CD4-positive, alpha-beta T cell treated with Interleukin-2 at 100 ng/mL for 4 hours (primary cell): Measurements from ENCODE around the gene IGF2BP2.
"Not testable (repeated sequence)": the region's sequence is repeated elsewhere in the genome, so short reads cannot be mapped to it uniquely, and the experiment has no call there.

Experiments
- DNase-seq: peaks from one replicate; pipeline ENCODE4 v3.0.0-alpha.2; 2020; ENCODE audit warnings: low spot score

Gene IGF2BP2

DNA sequence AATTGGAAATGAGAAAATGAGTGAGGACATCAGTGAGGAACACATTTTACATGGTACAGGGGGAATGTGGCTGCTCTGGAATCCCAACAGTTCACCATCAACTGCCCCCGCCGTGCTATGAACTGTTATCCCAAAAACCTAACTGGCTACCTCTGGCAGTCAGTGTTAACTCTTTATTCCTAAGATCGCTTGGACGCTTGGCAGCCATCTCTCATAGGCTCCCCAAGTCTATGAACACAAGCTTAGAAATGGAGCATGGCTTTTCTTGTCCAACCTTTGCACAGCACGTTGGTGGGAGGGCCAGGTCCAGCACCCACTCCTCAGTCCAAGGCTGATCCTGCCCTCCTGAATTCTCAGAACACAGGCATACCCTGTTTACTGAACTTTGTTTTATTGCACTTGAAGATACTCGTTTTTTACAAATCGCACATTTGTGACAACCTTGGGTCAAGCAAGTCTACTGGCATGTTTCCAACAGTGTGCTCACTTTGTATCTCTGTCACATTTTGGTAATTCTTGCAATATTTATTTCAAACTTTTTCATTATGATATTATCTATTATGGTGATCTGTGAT is 185.1 kb downstream of the IGF2BP2 start:
- no peak for DNase-seq

DNA sequence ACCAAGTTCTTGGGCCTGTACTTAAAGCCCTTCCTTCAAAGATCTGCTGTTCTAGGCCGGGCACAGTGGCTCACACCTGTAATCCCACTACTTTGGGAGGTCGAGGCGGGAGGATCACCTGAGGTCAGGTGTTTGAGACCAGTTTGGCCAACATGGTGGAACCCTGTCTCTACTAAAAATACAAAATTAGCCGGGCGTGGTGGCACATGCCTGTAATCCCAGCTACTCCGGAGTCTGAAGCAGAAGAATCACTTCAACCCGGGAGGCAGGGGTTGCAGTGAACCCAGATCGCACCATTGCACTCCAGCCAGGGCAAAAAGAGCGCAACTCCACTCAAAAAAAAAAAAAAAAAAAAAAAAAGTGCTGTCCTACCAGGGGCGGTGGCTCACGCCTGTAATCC is 186.2 kb downstream of the IGF2BP2 start:
- not testable (repeated sequence) for DNase-seq

DNA sequence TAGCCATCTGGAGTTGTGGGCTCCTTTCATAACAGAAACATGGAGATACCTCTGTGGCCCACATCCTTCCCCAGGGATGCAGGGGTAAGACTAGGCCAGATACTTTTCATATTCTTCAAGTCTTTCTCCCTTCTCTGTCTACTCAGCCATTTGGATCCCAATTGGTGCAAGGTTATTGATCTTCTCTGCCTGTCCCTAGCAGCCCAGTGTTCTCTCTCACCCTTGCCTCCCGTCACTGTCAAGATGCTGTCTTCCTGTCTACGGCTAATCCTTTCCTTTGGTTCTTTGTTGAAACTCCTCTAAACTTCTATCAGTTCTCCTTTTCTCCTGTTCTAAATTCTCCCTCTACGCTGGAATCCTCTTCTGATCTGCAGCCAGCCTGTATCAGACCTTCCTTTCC is 187.5 kb downstream of the IGF2BP2 start:
- no peak for DNase-seq

DNA sequence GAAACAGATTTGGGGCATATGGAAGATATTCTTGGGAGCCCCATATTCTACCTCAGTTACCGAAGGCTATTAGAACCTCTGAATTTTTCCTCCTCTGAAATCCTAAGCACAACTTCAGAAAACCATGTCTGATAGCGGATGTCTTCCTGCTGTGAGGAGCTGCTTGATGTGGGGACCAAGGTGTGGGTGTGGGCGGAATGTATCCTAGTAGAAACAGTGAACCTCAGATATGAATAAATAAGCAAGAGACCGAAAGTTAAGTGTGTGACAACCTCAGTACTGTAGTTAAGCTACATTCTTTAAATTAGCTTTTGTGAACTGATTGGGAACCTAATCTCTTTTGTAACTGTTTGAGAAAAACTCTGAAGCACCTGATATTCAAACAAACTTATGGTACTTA is 191.8 kb downstream of the IGF2BP2 start:
- no peak for DNase-seq

DNA sequence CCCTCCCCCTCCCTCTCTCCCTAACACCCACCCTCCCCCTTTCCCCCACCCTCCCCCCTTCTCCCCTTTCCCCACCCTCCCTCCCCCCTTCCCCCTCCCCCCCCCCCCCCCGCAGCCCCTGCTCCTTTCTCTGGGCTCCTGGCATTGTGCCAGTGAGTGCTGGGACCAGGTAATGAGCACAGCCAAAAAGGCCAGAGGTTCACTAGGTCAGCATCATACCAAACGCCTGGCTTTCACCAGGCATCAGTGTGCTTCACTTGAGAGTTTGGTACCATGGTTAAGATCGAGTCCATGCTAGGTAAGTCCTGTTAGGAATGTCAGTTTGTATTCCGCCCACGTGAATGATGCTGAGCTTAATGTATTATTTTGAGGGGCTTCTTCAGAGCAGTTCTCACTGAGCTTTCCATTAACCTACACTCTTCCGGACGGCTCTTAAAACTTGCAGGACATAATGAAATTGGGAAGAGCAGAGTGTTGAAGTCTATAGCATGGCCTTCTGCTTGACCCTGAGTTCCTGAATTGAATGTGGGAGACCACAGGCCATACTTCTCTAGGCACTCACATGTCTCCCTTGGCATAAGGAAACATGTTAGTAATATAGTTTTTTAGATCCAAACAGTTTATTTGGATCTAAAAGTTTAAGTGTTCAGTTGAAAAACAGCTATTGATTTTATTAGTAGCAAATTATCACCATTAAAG is 193.2 kb downstream of the IGF2BP2 start:
- DNase-seq, result no peak

DNA sequence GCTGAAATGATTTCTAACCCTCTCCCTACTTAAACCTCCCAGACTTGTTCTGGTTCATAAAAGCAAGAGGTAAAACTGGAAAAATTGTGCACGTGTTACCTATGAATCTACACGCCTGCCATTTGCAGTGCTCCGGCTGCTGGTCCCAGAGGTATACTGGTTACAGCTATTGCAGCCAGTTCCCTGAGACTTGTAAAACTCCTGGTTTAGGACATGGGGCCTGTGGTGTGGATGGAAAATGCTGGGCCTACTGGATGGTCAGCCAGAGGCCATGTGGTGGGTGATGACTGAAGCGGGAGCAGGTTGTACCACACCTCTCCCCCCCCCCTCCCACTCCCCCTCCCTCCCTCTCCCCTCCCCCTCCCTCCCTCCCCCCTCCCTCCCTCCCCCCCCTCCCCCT is 193.7 kb downstream of the IGF2BP2 start:
- no peak for DNase-seq

DNA sequence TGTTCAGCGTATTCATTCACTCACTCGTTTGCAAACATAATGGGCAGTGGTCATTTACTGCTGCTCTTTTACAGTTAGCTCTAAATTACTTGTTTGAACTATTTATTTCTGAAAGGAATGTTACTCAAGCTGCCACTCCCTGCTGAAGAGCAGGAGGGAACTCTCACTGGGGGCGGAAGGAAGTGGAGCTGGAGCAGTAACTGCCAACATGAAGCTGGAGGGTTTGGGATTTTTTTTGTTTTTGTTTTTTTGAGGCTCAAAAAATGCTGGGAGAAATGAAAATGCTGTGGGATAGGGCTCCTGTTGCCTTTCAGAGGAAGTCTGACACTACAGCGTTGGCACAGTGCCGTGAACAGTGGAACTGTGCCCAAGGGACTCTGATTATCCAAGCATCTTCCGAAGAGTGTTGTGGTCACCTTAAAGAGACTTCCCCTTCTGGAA is 194.6 kb downstream of the IGF2BP2 start:
- no peak for DNase-seq

DNA sequence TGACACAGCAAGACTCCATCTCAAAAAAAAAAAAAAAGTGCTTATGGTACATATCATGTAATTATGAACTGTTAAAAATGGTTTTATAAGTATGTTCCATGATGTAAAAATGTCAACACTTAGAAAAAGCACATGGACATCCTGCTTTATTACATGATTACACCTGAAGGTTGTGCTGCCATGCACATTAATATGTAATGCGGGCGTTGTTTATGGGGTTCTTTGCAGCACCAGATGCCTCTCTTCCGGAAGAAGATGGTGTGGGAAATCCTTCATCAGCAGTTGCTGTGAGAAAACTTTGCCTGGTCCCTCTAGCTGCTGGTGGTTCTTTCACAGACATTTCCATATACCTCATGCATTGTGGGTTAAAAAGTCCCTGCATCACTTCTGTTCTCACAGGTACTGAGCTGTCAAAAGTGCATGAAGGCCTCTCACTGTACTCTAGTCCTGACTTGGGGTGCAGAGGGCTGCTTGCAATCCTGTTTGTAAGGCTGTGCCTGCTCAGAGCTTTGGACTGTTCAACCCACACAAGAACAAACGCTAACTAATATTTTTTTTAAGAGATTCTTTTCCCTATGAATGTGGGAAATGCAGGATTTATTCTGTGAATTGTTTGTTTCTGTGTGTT is 195.2 kb downstream of the IGF2BP2 start:
- no peak for DNase-seq

DNA sequence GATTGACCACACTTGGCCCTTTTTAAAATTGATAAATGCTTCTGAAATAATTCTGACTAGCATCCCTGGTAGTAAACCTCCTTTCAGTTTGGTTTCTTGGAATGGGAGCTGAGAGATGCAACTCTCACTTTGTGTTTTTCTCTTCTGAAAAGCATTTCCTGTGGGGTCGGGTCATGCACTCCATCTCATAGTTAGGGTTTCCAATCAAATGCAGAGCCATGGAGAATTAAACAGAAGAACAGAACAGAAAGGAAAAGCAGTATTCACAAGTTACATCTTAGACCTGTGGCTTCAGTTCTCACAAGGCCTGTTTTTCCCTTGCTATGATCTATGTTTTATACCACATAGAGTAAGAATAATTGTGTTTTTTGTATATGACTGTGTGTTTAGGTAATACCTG is 199.1 kb downstream of the IGF2BP2 start:
- no peak for DNase-seq

DNA sequence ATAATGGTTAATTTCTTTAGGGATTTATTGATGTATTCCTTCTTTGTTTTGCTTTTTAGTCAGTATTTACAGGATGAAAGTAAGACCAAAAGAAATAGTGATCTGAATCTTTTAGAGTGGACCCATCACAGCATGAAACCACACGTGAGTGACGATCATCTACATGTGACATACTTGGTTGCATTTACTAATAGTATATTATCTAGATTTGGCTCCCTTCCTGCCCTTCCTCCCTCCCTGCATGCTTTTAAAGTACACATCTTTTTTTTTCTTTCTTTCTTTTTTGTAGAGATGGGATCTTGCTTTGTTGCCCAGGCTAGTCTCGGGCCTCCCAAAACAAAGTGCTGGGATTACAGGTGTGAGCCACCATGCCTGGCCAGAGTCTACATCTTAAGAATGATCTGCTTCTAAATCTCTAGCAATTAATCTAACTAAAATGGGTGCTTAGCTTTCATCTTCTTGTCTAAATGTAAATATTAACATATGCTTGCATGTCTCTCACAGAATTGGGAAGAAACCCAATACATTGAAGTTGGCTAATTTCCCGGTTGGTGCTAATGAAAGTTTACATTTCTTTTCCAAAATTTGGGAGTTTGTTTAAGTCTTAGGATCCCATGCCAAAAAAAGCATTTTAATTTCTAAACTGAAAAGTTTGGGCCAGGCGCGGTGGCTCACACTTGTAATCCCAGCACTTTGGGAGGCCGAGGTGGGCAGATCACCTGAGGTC is 200.7 kb downstream of the IGF2BP2 start:
- no peak for DNase-seq

DNA sequence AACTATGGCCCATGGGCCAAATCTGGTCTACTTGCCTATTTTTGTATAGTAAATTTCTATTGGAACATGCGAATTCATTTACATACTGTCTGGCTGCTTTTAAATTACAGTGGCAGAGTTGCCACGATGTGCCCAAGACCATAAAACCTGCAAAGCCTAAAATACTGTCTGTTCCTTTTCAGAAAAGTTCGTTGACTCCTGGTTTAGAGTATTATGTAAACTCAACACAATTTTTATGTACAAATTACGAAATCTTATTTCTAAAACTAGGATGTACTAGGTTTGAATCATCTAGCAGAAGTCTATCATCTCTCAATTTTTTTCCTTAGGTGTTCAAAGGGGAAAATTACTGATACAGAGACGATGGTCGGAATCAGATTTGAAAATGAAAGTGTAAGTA is 211.8 kb downstream of the IGF2BP2 start:
- no peak for DNase-seq

DNA sequence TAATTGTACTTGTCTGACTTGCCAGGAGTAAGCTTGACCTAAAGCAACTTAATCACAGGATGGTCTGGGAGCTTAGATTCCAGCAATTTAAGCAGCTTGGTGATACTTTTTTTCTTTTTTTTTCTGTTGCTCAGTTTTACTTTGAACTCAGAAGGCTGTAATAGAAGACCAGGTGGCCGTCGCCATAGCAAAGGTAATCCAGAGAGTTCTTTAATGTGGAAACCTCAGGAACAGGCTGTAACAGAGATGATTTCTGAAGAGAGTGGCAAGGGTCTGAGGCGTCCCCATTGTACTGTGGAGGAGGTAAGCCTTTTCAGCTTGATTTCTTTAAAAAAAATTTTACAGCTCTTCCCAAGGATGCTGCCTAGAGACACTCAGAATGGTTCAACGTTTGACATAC is 218.6 kb downstream of the IGF2BP2 start:
- no peak for DNase-seq

DNA sequence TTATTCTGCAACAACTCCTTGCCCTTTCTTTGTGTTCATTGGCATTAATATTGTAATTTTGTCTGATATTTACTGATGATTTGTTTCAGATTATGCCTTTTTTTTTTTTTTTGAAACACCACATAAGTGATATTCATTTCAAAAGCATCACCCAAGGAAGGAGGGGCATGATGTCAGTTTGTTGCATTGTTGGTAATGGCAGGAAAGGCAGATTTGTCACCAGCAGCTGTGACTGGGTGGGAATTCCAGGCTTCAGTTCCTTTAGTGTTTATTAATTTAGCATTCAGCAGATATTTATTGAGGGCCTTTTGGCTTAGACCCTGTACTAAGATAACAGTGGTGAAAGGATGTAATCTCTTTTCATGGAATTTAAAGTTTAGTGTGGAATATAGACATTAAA is 219.3 kb downstream of the IGF2BP2 start:
- DNase-seq, result no peak

DNA sequence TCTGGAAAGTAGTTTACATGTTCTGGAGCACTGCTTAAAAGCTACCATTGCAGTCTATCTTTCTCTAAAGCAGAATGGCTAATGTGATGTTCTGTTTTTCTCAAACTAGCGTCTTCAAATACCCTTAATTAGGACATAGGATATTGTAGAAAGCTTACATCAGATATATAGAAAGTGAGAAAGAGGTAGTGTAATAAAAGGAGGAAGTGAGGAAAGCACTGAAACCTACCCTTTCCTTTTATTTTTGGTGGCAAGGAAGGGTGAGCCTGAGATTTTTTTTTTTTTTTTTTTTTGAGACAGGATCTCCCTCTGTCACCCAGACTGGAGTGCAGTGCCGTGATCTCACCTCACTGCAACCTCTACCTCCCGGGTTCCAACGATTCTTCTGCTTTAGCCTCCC is 229.3 kb downstream of the IGF2BP2 start:
- no peak for DNase-seq

DNA sequence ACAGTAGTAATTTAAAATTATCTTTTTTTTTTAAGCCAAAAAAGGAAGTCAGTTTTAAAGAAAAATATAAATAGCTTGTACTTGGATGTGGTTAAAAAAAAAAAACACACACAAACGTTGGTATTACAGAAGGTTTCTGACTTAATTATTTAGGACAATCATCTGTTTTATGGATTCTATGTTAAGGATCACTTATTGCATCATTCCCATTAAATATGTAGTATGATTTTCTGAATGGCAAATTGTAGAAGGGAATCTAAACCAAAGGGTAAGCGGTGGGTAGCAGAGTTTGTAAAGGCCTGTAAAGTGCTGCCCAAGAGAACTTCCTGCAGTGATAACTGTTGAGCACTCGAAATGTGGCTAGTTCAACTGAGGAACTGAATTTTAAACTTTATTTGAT is 230.8 kb downstream of the IGF2BP2 start:
- DNase-seq, result no peak
